Raji (cell line): ENCODE data around the gene DIS3L2.

Experiments
- POLR2A ChIP-seq: IDR thresholded peaks from 2 replicates; pipeline ENCODE4 v1.6.1; 2011; ENCODE audit warnings: low read depth, low read length, control low read depth; ENCODE audit not compliant: insufficient read depth

Gene DIS3L2

DNA sequence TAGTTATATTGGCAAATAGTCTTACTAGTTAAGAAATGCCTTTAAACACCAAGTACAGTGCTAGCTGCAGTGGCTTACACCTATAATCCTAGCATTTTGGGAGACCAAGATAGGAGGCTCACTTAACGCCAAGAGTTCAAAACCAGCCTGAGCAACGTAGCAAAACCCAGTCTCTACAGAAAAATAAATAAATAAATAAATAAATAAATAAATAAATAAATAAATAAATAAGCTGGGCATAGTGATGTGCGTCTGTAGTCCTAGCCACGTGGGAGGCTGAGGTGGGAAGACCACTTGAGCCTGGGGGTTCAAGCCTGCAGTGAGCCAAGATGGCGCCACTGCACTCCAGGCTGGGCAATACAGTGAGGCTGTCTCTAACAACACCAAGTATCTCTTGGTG is 258.4 kb downstream of the DIS3L2 start:
- TF ChIP-seq POLR2A, result no peak

DNA sequence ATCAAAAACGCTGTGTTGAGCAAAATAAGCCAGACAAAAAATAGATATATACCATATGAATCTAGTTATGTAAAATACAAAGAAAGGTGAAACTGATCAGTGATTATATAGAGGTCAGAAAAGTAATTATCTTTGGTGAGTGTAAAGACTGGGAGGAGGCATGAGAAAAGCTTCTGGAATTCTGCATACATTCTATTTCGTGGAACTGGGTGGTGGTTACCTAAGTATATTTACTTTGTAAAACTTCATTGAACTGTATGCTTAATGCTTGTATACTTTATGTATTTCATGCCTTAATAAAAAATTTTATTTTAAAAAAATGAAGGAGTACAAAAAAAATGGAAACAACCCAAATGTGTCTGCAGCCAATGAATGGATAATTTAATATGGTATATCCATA is 263.9 kb downstream of the DIS3L2 start:
- TF ChIP-seq POLR2A, result no peak

DNA sequence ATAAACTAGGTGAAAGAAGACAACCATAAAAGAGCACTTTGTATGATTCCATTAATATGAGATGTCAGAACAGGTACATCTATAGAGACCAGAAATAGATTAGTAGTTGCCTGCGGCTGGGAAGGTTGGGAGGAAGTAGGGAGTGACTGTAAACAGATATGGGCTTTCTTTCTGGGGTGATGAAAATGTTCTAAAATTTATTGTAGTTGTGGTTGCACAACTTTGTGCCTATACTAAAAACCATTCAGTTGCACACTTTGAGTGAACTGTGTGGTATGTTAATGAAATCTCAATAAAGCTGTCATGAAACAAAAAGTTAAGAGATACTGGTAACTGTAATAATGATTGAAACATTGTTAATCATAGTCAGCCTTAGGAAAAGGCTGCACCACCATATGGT is 264.4 kb downstream of the DIS3L2 start:
- no peak for TF ChIP-seq POLR2A

DNA sequence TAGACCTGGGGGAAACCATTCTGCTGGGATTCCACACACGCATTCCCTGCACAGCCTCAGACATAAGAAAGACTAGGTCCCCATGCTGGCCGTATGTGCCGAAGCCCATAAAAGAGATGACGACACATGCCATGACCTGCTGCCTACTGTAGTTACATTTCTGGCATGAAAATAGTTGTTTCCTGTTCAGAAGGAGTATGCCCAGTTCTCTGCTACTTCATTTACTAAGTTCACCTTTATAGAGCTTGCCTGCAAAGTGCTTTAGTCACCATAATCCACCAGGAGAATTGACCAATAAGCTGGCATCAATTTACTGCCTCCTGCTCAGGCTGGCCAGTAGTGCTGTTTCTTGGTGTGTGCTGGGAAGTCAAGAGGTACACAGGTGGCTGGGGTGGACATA is 266.8 kb downstream of the DIS3L2 start:
- no peak for TF ChIP-seq POLR2A

DNA sequence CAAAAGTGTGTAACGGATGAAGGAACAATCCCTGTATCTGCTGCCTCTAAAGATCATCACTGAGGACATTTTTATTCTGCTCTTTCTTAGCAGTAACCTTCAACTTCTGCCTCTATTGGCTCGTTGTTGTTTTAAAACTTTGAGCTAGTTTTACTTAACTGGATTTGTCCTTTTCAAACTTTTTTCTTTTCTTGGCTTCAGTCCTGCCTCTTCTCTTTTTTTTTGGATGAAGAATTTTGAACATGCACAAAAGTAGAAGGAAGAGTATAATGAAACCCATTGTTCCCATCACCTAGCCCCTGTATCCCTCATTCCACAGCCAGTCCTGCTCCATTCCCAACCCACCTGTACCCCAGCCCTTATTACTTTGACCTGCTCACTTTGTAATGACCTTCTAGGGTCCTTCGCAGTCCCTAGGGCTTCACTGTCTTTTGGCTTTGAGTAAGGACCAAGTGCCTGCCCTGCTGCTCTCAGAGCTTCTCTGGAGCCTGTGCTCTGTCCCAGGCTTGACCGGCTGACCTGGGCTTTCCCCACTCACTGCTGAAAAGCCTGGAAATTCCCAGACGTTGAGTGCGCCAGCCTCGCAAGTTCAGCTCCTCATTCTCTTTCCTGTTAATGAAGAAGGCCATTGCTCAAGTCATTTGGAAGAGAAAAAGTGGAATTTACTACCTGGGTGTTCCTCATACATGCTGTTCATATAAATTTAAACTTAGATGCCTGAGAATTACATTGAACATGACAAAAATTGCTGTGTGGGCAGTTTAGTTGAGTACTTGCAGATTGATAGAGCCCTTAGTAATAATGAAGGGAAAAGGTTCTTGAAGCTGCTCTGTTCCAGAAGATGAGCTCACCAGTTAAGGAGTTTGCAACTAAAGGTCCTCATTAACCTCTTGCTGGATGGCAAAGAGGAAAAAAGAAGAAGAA is 267.7 kb downstream of the DIS3L2 start:
- no peak for TF ChIP-seq POLR2A

DNA sequence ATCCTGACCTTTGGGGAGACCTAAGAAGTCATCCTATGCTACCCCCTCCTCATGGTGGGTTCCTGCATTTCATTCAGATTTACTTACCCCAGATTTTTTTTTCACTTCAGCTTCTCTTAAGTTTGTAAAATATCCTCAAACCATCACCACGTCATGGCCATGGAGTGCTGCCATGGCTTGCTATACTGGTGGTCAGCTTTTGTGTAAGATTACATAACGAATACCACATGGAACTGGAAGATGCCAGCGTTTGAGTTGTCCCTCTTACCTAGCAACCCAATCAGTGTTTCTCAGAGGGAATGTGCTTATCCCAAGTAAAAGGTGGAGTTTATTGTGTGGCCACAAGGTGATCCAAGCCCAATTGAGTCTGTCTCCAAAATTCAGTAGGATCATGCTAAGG is 268.4 kb downstream of the DIS3L2 start:
- no peak for TF ChIP-seq POLR2A

DNA sequence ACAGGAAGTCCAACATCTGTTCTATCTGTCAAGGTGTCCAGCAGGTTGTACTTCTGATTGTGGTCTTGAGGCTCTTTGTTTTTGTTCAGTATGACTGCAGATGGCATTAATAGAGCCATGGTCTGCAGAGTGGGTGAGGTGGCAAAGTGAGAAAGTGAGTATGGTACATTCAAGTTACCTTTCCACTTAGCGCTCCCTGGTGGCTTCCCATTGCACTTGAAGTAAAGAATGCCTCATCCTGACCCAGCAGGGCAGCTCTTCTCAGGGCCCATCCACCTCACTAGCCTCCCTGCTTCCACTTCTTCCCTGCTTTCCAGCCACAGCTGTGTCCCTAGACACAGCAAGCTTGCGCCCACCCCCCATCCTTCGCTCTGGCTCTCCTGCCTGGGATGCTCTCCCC is 269.0 kb downstream of the DIS3L2 start:
- no peak for TF ChIP-seq POLR2A

DNA sequence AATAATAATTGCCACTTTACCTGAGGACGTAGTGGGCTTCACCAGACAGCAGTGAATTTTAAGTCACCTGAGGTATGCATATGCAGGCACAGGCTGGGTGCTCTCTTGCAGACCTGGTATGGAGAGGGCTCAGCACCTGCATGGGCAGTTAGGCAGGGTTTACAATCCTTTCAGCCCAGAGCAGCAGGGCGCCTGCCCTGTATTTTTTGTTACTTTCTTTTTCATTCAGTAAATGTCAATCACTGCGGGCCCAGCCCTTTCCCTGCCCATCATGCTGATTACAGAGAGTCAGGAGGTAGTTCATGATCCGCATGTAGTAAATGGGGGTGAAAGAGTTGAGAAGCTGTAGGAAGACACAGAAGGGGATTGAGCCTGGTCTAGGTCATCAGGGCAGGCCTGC is 270.0 kb downstream of the DIS3L2 start:
- TF ChIP-seq POLR2A, result no peak

DNA sequence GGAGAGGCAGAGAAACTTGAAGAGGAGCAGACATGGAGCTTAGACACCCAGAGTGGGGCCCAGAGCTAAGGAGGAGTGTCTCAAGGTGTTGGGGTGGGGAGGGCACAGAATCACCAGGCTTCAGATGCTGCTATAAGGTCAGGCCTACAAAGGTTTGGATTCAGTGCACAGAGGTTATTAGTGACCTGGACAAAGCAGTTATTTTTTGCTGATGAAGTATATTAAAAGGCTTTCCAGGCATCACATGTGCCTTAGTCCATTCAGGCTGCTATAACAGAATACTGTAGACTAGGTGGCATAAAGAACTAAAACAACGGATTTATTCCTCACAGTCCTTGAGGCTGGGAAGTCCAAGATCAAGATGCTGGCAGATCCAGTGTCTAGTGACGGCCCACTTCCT is 271.4 kb downstream of the DIS3L2 start:
- TF ChIP-seq POLR2A, result no peak

DNA sequence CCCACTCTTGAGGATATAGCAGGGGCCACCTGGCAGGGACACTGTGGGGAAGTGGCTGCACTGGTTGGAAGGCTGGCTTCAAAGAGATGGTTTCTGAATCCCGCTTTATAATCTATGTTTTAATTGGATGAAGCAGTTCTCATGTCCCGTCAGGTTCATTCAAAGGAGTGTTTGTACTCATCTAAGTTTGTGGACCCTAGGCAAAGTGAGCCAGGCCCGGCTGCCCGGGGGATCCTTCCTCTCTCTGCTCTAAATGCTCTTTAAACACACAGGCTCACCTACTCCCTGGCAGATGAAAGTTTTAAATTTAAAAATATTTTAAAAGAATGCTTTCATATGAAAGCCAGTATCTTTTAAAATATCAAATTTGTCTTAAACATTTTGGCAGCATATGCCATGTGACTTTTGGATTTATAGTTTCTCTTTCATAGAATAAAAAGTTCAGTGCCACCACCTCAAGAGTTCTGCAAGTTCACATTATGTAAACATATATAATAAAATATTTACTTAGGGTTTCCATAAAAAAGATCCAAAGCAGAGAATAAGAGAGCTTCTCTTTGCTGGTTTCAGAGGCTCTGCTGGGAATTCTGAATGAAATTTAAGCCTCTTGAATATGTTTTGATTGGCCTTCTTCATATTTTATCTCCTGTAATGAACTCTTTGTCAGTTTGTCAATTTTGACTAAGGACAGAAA is 273.6 kb downstream of the DIS3L2 start:
- TF ChIP-seq POLR2A, result no peak

DNA sequence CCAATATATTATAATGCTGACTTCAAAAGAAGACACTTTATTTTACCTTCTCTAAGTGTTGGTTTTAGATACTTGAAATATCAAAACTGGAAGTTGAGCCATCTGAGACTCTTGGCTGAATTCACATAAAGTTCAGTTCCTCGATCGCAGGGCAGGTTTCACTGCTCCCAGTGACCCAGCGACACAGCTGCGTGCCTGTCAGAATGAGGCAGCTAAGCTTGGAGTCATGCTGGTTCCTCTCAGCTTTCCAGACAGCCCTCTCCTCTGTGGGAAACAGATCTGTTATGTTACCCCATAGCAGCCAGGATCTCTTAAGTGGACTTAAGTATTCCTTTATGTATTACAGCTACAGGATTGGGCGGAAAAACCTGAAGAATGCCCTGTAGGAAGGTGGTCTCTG is 274.2 kb downstream of the DIS3L2 start:
- TF ChIP-seq POLR2A, result no peak

DNA sequence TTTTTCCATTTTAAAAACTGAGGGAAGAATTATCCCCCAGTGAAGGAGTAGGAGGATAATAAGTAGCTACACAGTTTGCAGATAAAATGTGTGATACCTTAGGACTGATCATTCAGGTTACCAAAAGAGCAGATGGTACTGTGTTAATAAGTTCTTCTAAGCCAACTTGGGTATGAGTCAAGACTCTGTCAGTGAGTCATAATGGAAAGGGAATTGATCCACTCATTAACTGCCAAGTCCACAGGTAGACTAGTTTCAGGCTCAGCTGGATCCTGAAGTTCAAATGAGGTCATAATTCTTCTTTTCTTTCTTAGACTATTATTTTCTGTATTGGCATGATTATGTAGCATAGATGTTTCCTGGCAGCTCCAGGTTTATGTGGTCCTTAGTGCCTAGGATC is 274.7 kb downstream of the DIS3L2 start:
- TF ChIP-seq POLR2A, result no peak

DNA sequence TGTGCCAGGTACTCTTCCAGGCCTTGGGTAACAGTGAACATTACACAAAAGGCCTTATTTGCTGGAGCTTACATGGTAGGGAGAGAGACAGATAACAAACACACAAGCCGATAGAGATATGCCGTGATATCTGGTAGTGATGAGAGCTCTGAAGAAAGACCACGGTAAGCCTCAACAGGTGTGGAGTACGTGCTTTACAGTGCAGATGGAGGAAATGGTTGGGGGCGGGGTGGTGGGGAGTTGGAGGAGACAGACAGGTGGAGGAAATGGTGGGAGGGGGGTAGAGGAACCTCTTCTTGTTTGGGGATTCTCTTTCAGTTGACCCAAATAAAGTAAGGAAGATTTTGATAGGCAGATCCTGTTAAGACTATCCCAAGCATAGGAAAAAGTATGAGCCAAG is 276.0 kb downstream of the DIS3L2 start:
- TF ChIP-seq POLR2A, result no peak

DNA sequence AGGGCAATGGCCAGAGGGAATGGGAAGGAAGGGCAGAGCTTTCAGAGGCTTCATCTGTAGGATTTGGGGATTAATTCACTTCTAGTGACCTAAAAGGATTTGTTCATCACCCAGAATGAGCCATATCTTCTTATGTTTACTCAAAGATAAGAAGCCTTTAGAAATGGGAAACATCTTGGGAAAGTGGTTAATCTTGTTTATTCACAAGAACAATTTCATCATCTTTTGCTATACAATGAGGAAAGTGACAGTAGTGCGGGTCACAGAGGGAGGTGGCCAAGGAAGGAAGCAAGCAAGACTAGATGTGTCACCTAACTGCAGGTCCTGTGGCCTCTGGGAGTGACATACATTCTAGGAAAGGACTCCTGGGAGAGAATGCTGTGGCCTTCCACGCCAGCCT is 276.6 kb downstream of the DIS3L2 start:
- TF ChIP-seq POLR2A, result no peak

DNA sequence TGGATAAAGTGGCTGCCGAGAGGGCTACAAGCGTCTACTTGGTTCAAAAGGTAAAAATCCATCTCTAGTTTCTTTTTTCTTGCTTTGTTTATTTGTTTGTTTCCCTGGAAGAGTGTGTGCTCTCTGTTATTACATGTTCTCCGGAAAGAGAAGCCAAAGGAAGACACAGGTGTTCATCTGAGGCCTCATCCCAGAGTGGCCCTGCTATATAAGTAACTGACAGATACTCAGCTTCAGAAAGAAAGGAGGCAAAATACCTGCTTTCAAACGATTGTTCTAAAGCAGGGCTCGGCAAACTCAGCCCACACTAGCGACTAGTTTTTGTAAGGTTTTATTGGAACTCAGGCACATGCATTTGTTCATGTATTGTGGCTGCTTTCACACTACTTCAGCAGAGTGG is 277.1 kb downstream of the DIS3L2 start:
- TF ChIP-seq POLR2A, result no peak

DNA sequence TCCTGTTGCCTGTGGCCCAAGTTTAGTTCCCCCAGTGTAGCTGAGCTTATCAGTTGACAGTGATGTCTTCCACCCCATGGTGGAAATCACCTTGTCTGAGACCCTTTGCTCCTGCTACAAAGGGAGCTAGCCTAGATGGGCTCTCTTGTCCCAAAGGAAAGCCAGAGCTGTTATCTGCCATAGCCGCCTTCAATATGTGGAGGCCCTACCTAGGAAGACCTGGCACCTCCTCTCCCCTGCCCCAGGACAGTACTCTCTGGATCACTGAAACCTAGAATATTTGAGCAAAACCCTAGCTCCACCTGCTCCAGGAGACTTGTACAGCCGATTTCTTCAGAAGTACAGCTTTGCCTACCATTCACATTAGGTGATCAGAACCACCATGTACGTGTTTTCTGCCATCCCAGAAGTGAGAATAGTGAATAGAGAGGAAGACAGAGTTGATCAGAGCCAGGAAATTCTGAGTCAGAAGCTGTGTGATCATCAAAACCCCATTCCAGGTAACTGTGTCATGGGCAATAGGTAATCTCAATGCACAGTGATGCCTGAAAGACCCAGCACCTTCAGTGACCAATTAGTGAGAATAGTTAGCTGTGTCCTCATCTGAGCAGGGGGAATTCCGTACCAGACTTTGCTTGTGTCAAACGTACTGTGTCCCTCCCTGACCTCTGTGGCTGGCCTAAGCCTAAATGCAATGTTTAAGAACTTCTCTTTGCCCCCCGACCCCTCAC is 278.6 kb downstream of the DIS3L2 start:
- TF ChIP-seq POLR2A, result no peak
